ENCODE measurements around the gene HNF1A. TPM values are rescaled to one million over a fixed set of nuclear protein-coding genes. Genes with fewer than 3 reads are reported as not detected.

The HNF1A gene
- total RNA-seq, 2 donors from 2014 or later, result not detected

DNA sequence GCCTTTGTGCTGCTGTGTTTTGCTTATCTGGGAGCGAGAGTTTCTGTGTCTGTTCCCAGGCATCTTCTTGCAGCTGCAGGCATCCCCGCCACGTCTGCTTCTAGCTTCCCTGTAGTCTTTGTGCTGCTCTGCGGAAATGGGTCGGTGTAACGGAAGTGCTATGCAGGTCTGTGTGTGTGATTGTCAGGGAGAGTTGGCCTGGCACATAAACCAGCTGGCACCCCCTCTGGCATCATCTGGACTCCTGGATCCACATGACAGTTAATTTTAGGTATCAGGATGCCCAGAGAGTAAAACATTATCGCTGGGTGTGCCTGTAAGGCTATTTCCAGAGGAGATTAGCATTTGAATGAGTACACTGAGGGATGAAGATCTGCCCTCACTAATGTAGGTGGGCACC, 70.1 kb downstream of the HNF1A start:
- DNase-seq (ENCODE audit: low spot score), result no peak
- TF ChIP-seq, protein P1, sequence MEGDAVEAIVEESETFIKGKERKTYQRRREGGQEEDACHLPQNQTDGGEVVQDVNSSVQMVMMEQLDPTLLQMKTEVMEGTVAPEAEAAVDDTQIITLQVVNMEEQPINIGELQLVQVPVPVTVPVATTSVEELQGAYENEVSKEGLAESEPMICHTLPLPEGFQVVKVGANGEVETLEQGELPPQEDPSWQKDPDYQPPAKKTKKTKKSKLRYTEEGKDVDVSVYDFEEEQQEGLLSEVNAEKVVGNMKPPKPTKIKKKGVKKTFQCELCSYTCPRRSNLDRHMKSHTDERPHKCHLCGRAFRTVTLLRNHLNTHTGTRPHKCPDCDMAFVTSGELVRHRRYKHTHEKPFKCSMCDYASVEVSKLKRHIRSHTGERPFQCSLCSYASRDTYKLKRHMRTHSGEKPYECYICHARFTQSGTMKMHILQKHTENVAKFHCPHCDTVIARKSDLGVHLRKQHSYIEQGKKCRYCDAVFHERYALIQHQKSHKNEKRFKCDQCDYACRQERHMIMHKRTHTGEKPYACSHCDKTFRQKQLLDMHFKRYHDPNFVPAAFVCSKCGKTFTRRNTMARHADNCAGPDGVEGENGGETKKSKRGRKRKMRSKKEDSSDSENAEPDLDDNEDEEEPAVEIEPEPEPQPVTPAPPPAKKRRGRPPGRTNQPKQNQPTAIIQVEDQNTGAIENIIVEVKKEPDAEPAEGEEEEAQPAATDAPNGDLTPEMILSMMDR (IDR thresholded peaks at IDR 0.05), result no peak
- no peaks in the 10 kb centered on the region for H3K27me3 ChIP-seq

DNA sequence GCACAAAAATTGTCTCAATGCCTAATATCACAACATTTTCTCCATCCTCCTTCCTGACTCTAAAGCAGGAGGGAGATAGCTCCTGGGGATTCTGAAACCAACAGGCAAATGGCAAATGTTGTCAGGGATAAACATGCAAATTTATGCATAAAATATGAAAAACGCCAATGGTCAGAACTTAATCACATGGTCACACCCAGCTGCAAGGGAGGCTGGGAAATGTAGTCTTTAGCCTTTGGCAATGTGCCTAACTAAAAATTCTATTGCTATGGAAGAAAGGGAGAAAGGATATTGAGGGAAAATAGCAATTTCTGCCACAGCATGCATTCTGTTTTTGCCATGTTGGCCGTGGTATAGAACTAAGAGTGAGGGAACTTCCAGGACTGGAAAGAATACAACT, 72.4 kb downstream of the HNF1A start:
- H3K36me3 ChIP-seq, result no peaks in the 10 kb centered on the region
- H3K27ac ChIP-seq, result no peak overlapping the region
- no peaks in the 10 kb centered on the region for H3K27me3 ChIP-seq
- no peak overlapping the region for H3K4me3 ChIP-seq
- no peaks in the 10 kb centered on the region for H3K9me3 ChIP-seq
- TF ChIP-seq, protein P1 (IDR thresholded peaks at IDR 0.05), result no peak
- DNase-seq (ENCODE audit: low spot score), result no peak
- H3K4me1 ChIP-seq, result no peaks in the 10 kb centered on the region

More for the DNA sequence above, 70.1 kb downstream of the HNF1A start:
- Histone ChIP-seq H3K4me3 (no peak overlapping the region), H3K27ac (no peak overlapping the region), H3K9me3 (no peaks in the 10 kb centered on the region), H3K4me1 (no peaks in the 10 kb centered on the region), H3K36me3 (no peaks in the 10 kb centered on the region)

Other genes starting within 250 kb of the HNF1A start
- 10 to 100 TPM; 13.8 to 16.5 TPM for gene SPPL3, start 74.2 kb upstream of the HNF1A start, total RNA-seq
- 10 to 100 TPM in 1 of 2 donors, 1 to 10 TPM in 1; 8.8 to 12.1 TPM for gene C12orf43, start 37.9 kb downstream of the HNF1A start, total RNA-seq
- under 1 TPM in 1 of 2 donors, not detected in 1; 0.70 TPM for gene OASL, start 60.7 kb downstream of the HNF1A start, total RNA-seq
- gene P2RX7, start 154.3 kb downstream of the HNF1A start, total RNA-seq, result 1 to 10 TPM; 1.3 to 1.9 TPM
- 10 to 100 TPM; 21.8 to 21.9 TPM for gene P2RX4, start 231.6 kb downstream of the HNF1A start, total RNA-seq

All from right atrium auricular region (tissue), 2 donors.